ENCODE measurements around the gene HNMT. TPM values are rescaled to one million over a fixed set of nuclear protein-coding genes. Genes with fewer than 3 reads are reported as not detected.

HNMT gene
- total and polyA plus RNA-seq, 2 of the 8 experiments (the other 6 are each of a cell fraction or from before 2014, with no cell fraction given) = 1.6 to 3.6 TPM

GRCh38 chr2:137937778-137938177 lies 26.5 kb upstream of the HNMT start:
- Histone ChIP-seq H3K4me3 (ENCODE audit: extremely low read depth in 1 of 4, insufficient read depth in 2 of 4, low read depth in 3 of 4, low read length in 4 of 4) (no peak overlapping the region), H2BK5ac (ENCODE audit: low read depth, low read length) (no peak overlapping the region), H4K20me1 (replicated peaks in 1 of 2; ENCODE audit: control insufficient read depth in 1 of 2, insufficient read depth in 2 of 2, low read length in 2 of 2) (no peaks in the 10 kb centered on the region), H3K18ac (ENCODE audit: extremely low read depth, low read length) (no peak overlapping the region), H3K9ac (replicated peaks in 1 of 4; ENCODE audit: extremely low read depth in 1 of 4, low read depth in 3 of 4, low read length in 3 of 4) (no peak overlapping the region), H3K9me3 (ENCODE audit: insufficient read depth in 2 of 2, low read depth in 1 of 2, low read length in 1 of 2) (no peaks in the 10 kb centered on the region), H2AK5ac (ENCODE audit: low read depth, low read length) (no peak overlapping the region), H3K56ac (replicated peaks; ENCODE audit: insufficient read length, low read depth, low read length) (no peak overlapping the region), H2BK120ac (replicated peaks; ENCODE audit: low read depth, low read length) (no peak overlapping the region), H4K8ac (ENCODE audit: extremely low read depth, insufficient read depth, low read length) (no peak overlapping the region), H3K23me2 (ENCODE audit: low read depth, low read length) (no peaks in the 10 kb centered on the region), H3K4me1 (replicated peaks in 1 of 4; ENCODE audit: control insufficient read depth in 3 of 4, insufficient read depth in 4 of 4, low read length in 3 of 4) (no peaks in the 10 kb centered on the region), H3K79me2 (ENCODE audit: control insufficient read depth in 1 of 2, insufficient read depth in 2 of 2, low read length in 2 of 2) (no peaks in the 10 kb centered on the region), H3K4ac (replicated peaks; ENCODE audit: insufficient read length, low read depth, low read length) (no peak overlapping the region), H3K4me2 (ENCODE audit: insufficient read depth in 1 of 2, low read depth in 2 of 2, low read length in 2 of 2) (no peak overlapping the region), H3K79me1 (ENCODE audit: low read depth, low read length) (no peaks in the 10 kb centered on the region), H3K27me3 (replicated peaks in 1 of 4; ENCODE audit: control insufficient read depth in 3 of 4, extremely low read depth in 1 of 4, insufficient read depth in 3 of 4, low read length in 3 of 4) (no peaks in the 10 kb centered on the region), H2AFZ (ENCODE audit: low read length) (no peak overlapping the region), H4K91ac (replicated peaks; ENCODE audit: insufficient read length, low read length) (no peak overlapping the region), H4K5ac (ENCODE audit: insufficient read length, low read depth, low read length) (no peak overlapping the region), H3K23ac (ENCODE audit: insufficient read length) (no peak overlapping the region), H2BK12ac (ENCODE audit: low read depth, low read length) (no peak overlapping the region), H3K27ac (ENCODE audit: low read depth, low read length) (no peak overlapping the region), H2BK15ac (ENCODE audit: low read length) (no peak overlapping the region), H3K14ac (ENCODE audit: insufficient read length) (no peak overlapping the region), H3K36me3 (ENCODE audit: control insufficient read depth in 2 of 4, insufficient read depth in 4 of 4, low read length in 3 of 4) (no peaks in the 10 kb centered on the region), H2BK20ac (ENCODE audit: low read length) (no peak overlapping the region)
- WGBS, 2 experiments (ENCODE audit: extremely low coverage in 1 of 2, insufficient coverage in 1 of 2, insufficient read length in 1 of 2, insufficient replicate concordance in 2 of 2, low coverage in 1 of 2, low lambda C conversion rate in 2 of 2, missing lambda C conversion rate in 1 of 2) = 94% methylated on average over 3 of the region's 3 CpGs; no CpG with 5 or more reads in 1 of the 2 experiments
- ChIA-PET POLR2A (ENCODE audit: partially characterized antibody) (no interaction called here), CTCF (ENCODE audit: partially characterized antibody) (interaction anchor here (0.7 to 1.4 kb wide), 3 partner anchors 11 to 892 kb away, joined by 3 to 5 read pairs (median 4); no protein-coding TSS in a partner anchor)
- DNase-seq (ENCODE audit: low read depth in 1 of 2, low spot score in 2 of 2) (no peak), FAIRE-seq (no peak)
- TF ChIP-seq HDAC2 (IDR thresholded peaks at IDR 0.05; ENCODE audit: borderline replicate concordance in 1 of 2, low read depth in 2 of 2, low read length in 2 of 2) (no peak), JUND (IDR thresholded peaks at IDR 0.05; ENCODE audit: low read length) (no peak), SUZ12 (IDR thresholded peaks at IDR 0.05; ENCODE audit: low read length) (no peak), CHD2 (IDR thresholded peaks at IDR 0.05; ENCODE audit: low read length) (no peak), SRF (IDR thresholded peaks at IDR 0.05; ENCODE audit: low read depth, low read length) (no peak), KDM1A (IDR thresholded peaks at IDR 0.05; ENCODE audit: borderline replicate concordance, low read length) (no peak), NRF1 (IDR thresholded peaks at IDR 0.05; ENCODE audit: low read depth, low read length) (no peak), BACH1 (IDR thresholded peaks at IDR 0.05; ENCODE audit: low read length) (no peak), POLR2AphosphoS5 (IDR thresholded peaks at IDR 0.05; ENCODE audit: low read depth, low read length) (no peak), ZNF274 (IDR thresholded peaks at IDR 0.05; ENCODE audit: borderline replicate concordance, extremely low read depth, low read length) (no peak), ATF2 (IDR thresholded peaks at IDR 0.05; ENCODE audit: low read length) (no peak), POLR2A (IDR thresholded peaks at IDR 0.05; ENCODE audit: control extremely low read depth in 1 of 2, low read depth in 2 of 2, low read length in 2 of 2) (no peak), PHF8 (conservative IDR thresholded peaks at IDR 0.05; ENCODE audit: low read depth, low read length) (no peak), SP1 (IDR thresholded peaks at IDR 0.05; ENCODE audit: low read depth, low read length) (no peak)
